Cardiac muscle cell (in vitro differentiated cells and primary cell): ENCODE data around the gene MTHFD2. TPM values are rescaled to one million over a fixed set of nuclear protein-coding genes. Genes with fewer than 3 reads are reported as not detected.

Experiments used
- DNase-seq, 2 donors: peaks; one replicate each; pipeline versions ENCODE4 v3.0.0 to v3.0.0-alpha.2; 2010 to 2017; ENCODE audit warnings: low read depth in 1 of 2, low spot score in 1 of 2
- H3K27ac ChIP-seq: fragments of 200-600 bp; sonication (generic); 2 replicates; pipeline ENCODE4 v1.5.1; 2016
- H3K27me3 ChIP-seq: fragments of 200-600 bp; sonication (generic); 2 replicates; pipeline ENCODE4 v1.6.0; 2016; ENCODE audit warnings: control low read depth
- H3K36me3 ChIP-seq: fragments of 200-600 bp; sonication (generic); 2 replicates; pipeline ENCODE4 v1.5.1; 2016; ENCODE audit warnings: control low read depth
- H3K4me1 ChIP-seq: fragments of 200-600 bp; sonication (generic); 2 replicates; pipeline ENCODE4 v1.8.1; 2017; ENCODE audit warnings: low read depth, mild to moderate bottlenecking, mixed run types
- H3K4me3 ChIP-seq: fragments of 200-600 bp; sonication (generic); 2 replicates; pipeline ENCODE4 v1.5.1; 2016; ENCODE audit warnings: mild to moderate bottlenecking
- H3K9me3 ChIP-seq: fragments of 200-600 bp; sonication (generic); 2 replicates; pipeline ENCODE4 v1.5.1; 2017; ENCODE audit warnings: low read depth, mild to moderate bottlenecking, control low read depth
- CTCF ChIP-seq: IDR thresholded peaks from 2 replicates; pipeline ENCODE4 v1.5.1; 2012; ENCODE audit warnings: low read depth, mild to moderate bottlenecking, low read length
- polyA plus RNA-seq: library from polyadenylated mRNA; unstranded; fragments of >200 nt; fragmentation: Nextera tagmentation; extraction: Ambion mirVana; gene quantifications from 2 replicates; pipeline ENCODE4 v1.2.1, GENCODE V29; 2016
- total RNA-seq: library from RNA; depleted of rRNA; stranded (reverse); fragments of >200 nt; gene quantifications from 2 replicates; pipeline ENCODE4 v1.2.3, GENCODE V29; 2016

The MTHFD2 gene
- total RNA-seq (15.6 and 21.2 TPM in 2 replicates), polyA plus RNA-seq (21.1 and 24.3 TPM in 2 replicates)

DNA sequence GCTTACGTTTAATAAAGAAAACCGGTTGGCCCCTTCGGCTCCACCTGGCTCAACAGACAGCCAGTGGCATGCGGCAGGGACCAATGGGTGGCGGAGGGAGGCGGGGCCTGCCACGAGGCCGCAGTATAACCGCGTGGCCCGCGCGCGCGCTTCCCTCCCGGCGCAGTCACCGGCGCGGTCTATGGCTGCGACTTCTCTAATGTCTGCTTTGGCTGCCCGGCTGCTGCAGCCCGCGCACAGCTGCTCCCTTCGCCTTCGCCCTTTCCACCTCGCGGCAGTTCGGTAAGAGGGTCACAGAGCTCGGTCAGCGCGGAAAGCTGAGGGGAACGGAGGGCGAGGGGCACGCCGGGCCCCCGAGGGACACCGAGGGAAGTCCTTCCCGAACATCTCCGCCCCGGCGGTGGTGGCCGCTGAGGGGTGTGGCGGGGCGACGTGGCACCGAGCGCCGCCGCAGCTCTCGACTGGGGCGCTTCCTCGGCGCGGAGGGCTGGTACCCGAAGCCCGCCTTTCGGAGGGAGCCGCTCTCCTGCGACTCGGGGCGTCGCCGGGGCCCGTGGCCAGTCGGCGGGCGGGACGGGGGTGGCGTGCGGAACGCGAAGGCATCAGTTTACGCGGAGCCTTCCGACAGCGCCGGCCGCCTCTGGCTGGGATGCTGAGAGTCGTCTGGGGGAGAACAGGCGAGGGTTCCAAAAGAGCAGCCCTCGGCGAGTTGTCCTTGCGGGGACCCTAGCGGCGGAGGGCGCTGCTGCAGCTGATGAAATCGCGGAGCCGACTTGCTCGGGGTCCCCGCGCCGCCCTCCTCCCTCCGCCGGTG lies at the start of gene MTHFD2:
TSS of gene MTHFD2 (plus strand) at position 155 of the 814 bp plus-strand sequence. CDS start at position 182, 27 bp downstream.
- peak; percentile 76 for TF ChIP-seq CTCF
- no peaks in the 10 kb centered on the region for H3K36me3 ChIP-seq
- peaks cover 6% of the 10 kb centered on the region for H3K4me1 ChIP-seq
- no peaks in the 10 kb centered on the region for H3K27me3 ChIP-seq
- peak; percentile 97 to 99 for DNase-seq
- no peaks in the 10 kb centered on the region for H3K9me3 ChIP-seq
- peak within 1 kb of the TSS; percentile 92 for H3K27ac ChIP-seq
- H3K4me3 ChIP-seq, result peak within 1 kb of the TSS; percentile 67

DNA sequence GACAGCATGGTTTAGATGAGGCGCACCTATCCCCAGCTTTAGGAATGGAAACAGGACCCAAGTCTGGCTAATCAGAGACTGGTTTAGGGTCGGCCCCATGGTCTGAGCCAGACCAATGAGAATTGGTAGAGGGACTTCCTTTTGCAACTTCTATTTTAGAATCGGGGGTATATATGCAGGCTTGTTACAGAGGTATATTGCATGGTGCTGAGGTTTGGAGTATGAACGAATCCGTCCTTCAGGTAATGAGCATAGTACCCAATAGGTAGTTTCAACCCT lies 49.2 kb upstream of the MTHFD2 start:
- TF ChIP-seq CTCF, result no peak
- H3K4me3 ChIP-seq, result no peak overlapping the region

DNA sequence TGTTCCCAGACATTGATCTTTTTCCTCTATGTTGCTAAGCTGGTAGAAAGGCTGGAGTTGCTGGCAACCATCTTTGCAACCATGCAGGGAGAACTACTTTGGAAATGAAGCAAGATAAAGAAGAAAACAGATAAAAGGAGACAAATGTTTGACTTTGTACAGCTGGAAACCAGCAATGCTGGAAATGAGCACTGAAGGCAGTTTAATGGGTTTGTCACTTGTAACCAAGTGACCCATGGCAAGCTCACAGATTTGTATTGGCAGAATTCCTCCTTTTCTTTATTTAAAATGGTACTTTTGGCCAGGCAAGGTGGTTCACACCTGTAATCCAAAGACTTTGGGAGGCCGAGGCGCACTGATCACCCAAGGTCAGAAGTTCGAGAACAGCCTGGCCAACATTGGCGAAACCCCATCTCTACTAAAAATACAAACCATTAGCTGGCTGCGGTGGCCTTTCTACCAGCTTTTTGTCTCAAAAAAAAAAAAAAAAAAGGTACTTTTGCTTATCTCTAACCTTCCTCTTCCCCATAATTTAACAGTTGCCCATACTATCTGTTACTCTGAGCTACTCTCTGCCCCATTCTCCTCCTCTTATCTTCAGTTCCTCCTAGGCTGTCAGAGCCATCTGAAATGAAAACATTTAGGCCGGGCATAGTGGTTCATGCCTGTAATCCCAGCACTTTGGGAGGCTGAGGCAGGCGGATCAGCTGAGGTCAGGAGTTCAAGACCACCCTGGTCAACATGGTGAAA lies 48.7 kb upstream of the MTHFD2 start:
- Histone ChIP-seq H3K4me1 (peaks cover 10% of the 10 kb centered on the region), H3K27ac (no peak overlapping the region), H3K9me3 (no peaks in the 10 kb centered on the region), H3K4me3 (no peak overlapping the region), H3K27me3 (no peaks in the 10 kb centered on the region), H3K36me3 (peaks cover 15% of the 10 kb centered on the region)
- DNase-seq, result no peak
- TF ChIP-seq CTCF, result no peak

More for the DNA sequence above, 49.2 kb upstream of the MTHFD2 start:
- Histone ChIP-seq H3K36me3 (peaks cover 14% of the 10 kb centered on the region), H3K9me3 (no peaks in the 10 kb centered on the region), H3K4me1 (peaks cover 10% of the 10 kb centered on the region), H3K27me3 (no peaks in the 10 kb centered on the region), H3K27ac (no peak overlapping the region)
- no peak for DNase-seq

DNA sequence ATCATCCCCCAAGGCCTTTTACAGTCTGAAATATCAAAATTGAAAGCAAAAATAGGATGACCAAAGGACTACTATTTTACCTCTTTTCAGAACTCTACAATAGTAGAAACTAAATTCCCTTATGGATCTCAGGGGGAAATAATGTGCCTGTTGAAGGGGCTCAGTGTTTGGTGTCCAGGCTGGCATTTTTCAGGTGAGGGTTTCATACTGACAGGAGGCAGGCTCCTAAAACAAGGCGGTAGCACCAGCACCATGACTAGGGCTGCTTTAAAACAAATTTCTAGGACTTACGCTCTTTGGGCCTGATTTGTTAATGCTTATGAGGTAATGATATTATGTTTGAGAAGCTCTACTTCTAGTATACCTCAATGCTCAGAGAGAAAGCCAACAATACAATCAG lies 45.5 kb upstream of the MTHFD2 start:
- Histone ChIP-seq H3K4me1 (peaks cover 4% of the 10 kb centered on the region), H3K27me3 (no peaks in the 10 kb centered on the region), H3K36me3 (peaks cover 43% of the 10 kb centered on the region), H3K9me3 (no peaks in the 10 kb centered on the region), H3K4me3 (no peak overlapping the region), H3K27ac (no peak overlapping the region)
- no peak for TF ChIP-seq CTCF
- DNase-seq, result no peak

GRCh38 chr2:74155830-74156229 lies 42.6 kb upstream of the MTHFD2 start:
- Histone ChIP-seq H3K27me3 (no peaks in the 10 kb centered on the region), H3K4me1 (no peaks in the 10 kb centered on the region), H3K36me3 (peaks cover 56% of the 10 kb centered on the region), H3K27ac (no peak overlapping the region), H3K4me3 (no peak overlapping the region), H3K9me3 (no peaks in the 10 kb centered on the region)
- no peak for TF ChIP-seq CTCF
- no peak for DNase-seq
